Activated naive CD4-positive, alpha-beta T cell treated with Interleukin-2 at 50 U/mL for 16 hours (primary cell): Measurements from ENCODE around the gene RHOB.
"Not testable (repeated sequence)": the region's sequence is repeated elsewhere in the genome, so short reads cannot be mapped to it uniquely, and the experiment has no call there.

Source experiments
- DNase-seq: peaks from one replicate; pipeline ENCODE4 v3.0.0-alpha.2; 2020

RHOB gene

GRCh38 chr2:20422402-20423271 lies 24.2 kb upstream of the RHOB start:
- no peak for DNase-seq

DNA sequence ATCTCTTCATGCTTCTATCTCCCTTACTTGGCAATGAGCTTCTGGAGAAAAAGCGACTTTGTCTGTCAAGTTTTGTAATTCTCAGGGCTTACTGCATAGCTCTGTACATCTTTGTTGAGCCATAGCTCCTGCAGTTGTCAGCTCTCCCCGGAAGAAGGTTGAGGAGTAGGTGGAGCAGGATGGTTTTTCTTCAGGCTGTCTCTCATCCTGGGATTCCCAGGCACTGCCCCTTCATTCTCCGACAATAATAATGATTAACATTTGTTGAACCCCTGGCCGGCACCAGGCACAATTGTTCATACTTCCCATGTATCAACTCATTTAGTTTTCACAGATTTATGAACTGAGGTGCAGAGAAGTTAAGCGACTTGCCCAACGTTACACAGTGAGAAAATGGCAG lies 23.5 kb upstream of the RHOB start:
- DNase-seq, result no peak

DNA sequence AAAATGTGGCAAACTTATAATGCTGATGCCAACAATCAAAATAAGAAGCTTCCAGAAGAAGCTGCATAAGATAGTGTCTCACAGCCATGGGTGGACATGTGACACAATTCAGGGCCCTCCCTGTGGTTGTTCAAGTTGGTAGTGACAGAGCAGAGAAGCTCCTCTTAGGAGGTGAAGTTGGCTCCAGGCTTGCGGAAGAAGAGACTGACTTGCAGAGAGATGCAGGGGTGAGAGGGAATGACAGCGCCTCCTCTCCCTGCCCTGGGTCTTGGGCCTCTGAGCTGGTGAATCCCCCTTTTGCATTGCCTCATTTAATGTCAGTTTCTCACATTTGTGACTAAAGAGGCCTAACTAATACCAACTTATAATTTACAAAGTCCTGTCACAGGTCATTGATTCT lies 23.0 kb upstream of the RHOB start:
- DNase-seq, result no peak

DNA sequence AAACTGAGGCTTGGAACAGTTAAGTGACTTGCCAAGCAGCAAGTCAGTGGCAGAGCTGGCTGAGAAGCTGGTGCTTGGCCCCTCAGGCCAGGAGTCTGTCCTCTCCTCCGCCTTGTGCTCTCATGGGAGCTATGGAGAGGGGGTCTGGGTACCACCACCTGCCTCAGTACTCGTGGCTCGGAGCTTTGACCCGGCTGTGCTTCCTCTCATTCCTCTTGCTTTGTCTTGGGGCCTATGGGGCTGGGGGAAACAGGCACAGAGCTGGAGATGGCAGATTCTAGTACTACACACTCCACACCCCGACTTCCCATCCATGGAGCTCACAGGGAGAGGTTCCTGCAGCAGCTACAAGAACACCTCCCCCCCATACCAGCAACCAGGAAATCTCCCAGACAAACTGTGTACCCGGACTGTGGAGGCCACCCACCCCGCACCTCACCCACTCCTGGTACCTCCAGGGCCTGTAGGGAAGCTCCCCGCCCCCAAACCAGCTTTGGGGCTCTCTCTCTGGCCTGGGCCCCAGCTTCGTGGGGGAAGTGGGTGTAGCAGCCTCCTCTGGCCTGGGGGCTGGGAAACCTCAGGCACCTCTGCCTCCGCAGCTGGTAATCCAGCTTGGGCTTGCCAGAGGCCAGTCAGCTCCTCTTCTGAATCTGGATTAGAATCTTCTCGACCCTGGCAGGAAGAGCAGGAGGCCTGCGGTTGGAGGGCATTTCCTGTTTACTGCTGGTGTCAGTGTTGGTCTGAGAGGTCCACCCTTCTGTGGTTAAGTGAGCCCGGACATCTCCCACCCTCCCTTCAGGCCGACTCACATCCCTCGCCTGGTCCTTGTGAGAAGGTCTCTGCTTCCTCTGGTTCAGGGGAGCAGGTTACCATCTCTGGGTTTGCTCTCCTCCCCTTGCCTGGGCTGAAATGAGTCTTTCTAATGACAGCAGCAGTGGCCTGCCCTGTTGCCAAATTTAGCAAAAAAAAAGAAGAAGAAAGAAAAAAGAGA lies 22.3 kb upstream of the RHOB start:
- DNase-seq, result no peak

DNA sequence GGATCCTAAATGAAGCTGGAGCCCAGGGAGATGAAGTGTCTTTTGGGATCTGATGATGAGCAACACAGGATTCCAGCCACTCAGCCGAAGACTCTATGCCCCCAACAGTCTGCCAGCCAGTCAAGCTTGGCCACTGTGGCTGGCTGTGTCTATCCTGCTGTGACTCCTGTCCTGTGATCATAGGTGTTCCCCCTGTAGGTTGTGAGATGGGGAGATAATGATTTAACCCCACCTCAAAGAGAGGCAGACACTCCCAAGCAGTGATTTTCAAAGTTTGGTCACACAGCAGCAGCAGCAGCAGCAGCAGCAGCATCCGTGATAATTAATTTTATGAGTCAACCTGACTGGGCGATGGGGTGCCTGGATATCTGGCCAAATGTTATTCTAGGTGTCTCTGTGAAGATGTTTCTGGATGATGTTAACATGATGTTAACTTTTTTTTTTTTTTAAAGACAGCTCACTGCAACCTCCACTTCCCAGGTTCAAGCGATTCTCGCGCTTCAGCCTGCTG lies 21.4 kb upstream of the RHOB start:
- no peak for DNase-seq

- DNase-seq, result no peak
Measured at GRCh38 chr2:20425884-20426283, 21.0 kb upstream of the RHOB start.

DNA sequence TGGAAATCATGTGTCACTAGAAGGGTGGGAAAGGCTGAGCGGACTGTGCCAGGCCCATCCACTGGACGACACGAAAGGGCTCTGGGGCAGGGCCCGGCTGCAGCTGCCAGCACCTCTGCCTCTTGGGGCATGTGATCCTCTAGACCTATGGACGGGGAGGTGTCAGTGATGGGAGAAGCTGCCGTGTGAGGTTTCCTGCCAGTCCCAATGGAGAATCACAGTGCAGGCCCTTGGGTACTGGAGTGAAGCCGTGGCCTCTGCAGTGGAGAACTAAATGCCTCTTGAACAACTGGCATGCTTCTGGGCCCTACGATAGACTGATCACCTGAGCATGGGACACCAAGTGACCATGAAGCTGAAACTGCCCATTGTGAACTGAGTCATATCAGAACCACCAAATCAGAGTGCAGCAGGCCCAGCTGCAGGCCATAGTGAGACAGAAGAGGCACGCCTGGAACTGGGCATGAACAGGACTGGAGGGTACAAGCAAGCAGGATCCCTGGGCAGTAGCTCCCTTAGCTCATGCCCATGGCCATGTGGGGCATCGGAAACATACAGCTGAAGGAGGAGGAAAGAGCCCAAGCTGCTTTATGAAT lies 18.8 kb upstream of the RHOB start:
- no peak for DNase-seq

GRCh38 chr2:20428717-20429490 lies 18.0 kb upstream of the RHOB start:
- DNase-seq, result no peak

DNA sequence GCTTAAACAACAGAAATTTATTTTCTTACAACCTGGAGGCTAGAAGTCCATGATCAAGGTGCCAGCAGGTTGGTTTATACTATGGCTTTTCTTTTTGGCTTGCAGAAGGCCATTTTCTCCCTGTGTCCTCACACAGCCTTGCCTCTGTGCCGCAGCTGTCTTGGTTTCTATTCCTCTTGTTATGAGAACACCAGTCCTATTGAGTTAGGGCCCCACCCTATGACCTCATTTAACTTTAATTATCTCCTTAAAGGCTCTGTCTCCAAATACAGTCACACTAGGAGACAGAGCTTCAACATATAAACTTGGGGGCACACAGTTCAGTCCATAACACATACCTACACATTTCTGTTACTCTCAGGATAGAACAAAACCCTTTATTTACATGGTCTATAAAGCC lies 17.3 kb upstream of the RHOB start:
- no peak for DNase-seq

DNA sequence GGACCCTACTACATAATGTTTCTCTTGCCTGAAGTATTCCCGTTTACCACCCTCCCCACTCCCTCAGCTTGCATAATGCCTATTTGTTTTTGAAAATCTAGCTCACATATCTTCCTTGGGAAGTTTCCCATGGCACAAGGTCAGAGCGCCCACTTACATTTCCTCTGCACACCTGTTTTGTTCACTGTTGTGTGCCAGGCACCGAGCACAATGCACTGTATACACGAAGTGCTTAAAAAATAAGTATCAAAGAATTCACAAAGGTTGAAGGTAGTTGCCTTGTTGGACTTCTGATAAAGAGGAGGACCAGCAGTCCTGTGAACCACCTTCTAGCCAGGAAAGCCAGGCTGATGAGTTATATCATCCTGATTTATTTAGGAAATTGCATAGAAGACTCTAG lies 16.8 kb upstream of the RHOB start:
- DNase-seq, result no peak

- DNase-seq, result peak; percentile 14
Measured at GRCh38 chr2:20430461-20431300, 16.2 kb upstream of the RHOB start.

DNA sequence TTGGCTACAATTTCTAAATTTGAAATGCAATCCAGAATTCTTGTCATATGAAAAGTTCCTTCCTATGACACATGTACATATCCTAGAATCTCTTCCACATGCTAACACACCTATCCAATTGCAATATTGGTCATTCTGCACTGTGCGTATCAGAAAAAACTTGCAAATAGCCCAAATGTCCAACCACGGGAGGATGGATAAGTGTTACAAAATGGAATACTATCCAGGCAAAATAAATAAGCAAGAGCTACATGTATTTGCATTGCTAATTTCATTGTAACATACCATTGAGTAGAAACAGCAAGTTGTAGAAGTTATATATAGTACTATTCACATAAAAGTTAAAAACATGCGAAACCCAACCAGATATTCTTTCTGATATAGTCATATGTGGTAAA lies 15.6 kb upstream of the RHOB start:
- no peak for DNase-seq

DNA sequence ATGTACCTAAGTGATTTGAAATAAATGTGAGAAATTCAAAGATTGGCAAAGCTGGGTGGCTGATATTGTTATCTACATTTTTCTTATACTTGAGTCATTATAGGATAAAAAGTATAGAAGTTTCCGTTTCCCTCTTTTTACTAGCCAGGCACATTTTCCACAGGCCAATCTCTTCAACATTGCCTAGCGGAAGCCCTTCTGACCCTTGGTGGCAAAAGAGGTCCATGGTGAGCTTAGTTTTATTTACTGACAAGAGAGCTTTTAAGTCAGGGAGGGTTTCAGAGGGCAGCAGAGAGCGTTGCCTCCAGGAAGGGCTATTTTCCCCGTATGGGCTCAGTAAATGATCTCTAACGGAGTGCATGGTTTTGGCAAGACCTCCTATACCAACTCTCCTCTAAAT lies 15.1 kb upstream of the RHOB start:
- no peak for DNase-seq

- no peak for DNase-seq
Measured at GRCh38 chr2:20432714-20433113, 14.2 kb upstream of the RHOB start.

DNA sequence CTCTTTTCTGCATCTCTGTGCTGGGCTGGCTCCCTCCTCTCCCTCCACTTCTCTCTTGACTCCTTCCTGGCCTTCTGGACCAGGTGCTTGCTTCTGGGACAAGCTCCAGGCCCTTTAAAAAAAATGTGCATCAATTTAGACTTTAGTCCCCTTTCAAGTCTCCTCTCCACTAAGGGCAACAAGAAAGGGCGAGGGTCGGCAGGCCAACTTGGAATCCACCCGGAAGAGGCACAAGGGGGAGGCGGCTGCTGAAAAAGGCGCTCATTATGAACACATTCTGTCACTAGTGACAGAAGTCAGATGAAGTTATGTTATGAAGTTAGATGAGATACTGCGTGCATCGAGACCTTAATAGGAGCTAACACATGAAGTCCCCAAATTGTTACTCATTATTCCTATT lies 13.6 kb upstream of the RHOB start:
- no peak for DNase-seq

DNA sequence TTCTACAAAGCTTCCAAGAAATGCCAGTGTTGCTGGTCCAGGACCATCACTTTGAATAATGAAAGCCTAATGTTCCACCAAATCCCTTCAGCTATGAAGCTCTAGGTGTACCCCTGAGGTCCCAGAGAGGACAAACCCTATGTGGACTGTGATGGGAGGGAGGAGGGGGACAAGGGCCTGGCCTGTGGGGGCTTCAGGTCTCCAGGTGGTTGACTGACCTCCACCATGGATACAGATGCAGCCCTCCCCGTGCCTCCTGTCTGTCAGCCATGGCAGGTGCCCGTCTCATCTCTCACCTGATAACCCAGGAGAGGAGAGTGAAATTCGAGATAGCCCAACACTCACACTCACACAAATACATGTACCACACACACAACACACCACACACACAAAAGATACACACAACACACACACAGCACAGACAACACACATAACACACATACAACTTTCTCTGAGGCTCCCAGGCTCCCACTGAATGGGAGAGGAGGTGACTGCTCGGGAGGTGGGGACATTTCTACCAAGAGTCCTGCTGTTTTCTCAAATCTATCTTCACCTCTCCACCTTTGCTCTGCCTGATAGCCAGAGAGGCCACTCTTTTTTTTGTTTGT lies 12.8 kb upstream of the RHOB start:
- no peak for DNase-seq

DNA sequence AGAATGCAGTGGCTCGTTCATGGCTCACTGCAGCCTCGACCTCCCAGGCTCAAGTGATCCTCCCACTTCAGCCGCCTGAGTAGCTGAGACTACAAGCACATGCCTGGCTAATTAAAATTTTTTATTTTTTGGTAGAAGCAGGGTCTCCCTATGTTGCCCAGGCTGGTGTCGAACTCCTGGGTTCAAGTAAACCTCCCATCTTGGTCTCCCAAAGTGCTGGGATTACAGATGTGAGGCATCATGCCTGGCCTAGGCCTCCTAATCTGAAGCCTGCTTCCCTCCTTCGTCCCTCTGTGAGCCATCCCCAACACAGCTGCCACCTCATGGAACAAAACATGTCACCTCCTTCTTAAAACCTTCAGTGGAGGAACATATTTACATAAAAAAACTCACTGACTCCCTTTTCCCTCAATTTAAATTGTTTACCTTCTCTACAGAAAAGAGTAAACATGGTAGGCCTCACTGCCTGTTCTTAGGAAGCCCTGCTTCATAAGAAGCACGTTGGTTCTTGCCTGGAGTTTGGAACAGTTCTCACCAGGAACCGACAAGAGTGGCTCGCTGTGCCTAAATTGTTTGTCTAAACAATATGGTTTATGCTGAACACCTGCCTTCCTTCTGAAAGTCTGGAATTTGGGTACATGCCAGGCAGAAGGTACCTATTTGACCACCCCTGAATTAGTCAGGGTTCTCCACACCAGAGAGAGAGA lies 12.1 kb upstream of the RHOB start:
- no peak for DNase-seq

DNA sequence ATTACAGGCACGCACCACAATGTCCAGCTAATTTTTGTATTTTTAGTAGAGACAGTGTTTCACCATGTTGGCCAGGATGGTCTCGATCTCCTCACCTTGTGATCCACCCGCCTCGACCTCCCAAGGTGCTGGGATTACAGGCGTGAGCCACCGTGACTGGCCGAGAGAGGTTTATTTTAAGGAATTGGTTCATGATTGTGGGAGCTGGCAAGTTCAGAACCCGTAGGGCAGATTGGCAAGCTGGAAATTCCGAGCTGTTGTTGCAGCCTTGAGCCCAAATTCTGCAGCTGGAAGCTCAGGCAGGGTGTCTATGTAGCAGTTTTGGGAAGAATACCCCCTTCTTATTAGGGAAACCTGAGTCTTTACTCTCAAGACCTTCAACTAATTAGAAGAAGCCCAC lies 11.4 kb upstream of the RHOB start:
- DNase-seq, result not testable (repeated sequence)

DNA sequence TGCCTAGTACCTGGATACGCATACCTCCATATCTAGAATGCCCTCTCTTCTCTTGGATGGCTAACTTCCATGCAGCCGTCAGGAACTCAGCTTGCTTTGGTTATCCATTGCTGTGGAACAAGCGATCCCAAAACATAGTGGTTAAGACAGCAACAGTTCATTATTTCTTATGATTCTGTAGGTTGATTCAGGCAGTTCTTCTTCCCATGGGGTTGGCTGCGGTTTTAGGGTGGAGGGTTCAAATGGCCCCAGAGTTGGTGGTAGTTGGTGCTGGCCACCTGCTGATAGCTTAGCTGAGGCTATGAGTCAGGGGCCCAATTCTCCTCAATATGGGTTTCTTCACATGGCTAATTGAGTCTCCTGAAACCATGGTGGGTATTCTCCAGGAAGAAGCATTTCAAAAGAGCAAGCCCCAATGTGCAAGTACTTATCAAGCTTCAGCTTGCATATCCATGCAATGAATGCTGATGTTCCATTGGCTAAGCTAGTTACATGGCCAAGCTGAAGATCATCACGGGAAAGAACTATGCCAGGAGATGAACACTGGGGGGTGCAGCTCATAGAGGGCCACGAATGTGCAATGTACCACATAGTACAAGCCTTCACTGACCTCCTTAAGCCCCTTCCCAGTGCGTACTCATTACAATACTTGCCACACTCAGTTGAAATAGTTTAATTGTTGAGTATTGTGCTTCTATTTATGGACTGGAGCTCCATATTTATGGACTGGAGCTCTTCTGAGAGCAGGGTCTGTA lies 10.0 kb upstream of the RHOB start:
- no peak for DNase-seq
